IPS-NIHi11 (cell line): ENCODE measurements around the gene AHCYL2.
"Not testable (repeated sequence)": the region's sequence is repeated elsewhere in the genome, so short reads cannot be mapped to it uniquely, and the experiment has no call there.

ENCODE experiments used
- DNase-seq: peaks from one replicate; pipeline ENCODE4 v3.0.0; 2012; ENCODE audit warnings: mixed read lengths, low spot score

AHCYL2 gene

GRCh38 chr7:129354428-129355157, 129.8 kb downstream of the AHCYL2 start:
- no peak for DNase-seq

GRCh38 chr7:129356176-129356575, 131.3 kb downstream of the AHCYL2 start:
- DNase-seq: no peak

GRCh38 chr7:129359176-129359575, 134.3 kb downstream of the AHCYL2 start:
- no peak for DNase-seq

GRCh38 chr7:129359638-129360037, 134.8 kb downstream of the AHCYL2 start:
- DNase-seq: no peak

GRCh38 chr7:129361771-129362170, 136.9 kb downstream of the AHCYL2 start:
- DNase-seq: no peak

GRCh38 chr7:129362496-129362895, 137.7 kb downstream of the AHCYL2 start:
- DNase-seq: no peak

- no peak for DNase-seq
These were observed 142.5 kb downstream of the AHCYL2 start for GRCh38 chr7:129367349-129367699.

- DNase-seq: peak; percentile 82
These were observed 143.0 kb downstream of the AHCYL2 start for GRCh38 chr7:129367700-129368388.

GRCh38 chr7:129368389-129368986, 143.7 kb downstream of the AHCYL2 start:
- no peak for DNase-seq

GRCh38 chr7:129369447-129369846, 144.6 kb downstream of the AHCYL2 start:
- not testable (repeated sequence) for DNase-seq

- no peak for DNase-seq
These were observed 146.0 kb downstream of the AHCYL2 start for GRCh38 chr7:129370812-129371211.

GRCh38 chr7:129371487-129371886, 146.7 kb downstream of the AHCYL2 start:
- DNase-seq: no peak

GRCh38 chr7:129373651-129374428, 149.0 kb downstream of the AHCYL2 start:
- no peak for DNase-seq

GRCh38 chr7:129375141-129375938, 150.5 kb downstream of the AHCYL2 start:
- no peak for DNase-seq

GRCh38 chr7:129376076-129376777, 151.4 kb downstream of the AHCYL2 start:
- peak; percentile 48 for DNase-seq

GRCh38 chr7:129376778-129377700, 152.2 kb downstream of the AHCYL2 start:
- no peak for DNase-seq

GRCh38 chr7:129381710-129382484, 157.1 kb downstream of the AHCYL2 start:
- no peak for DNase-seq

GRCh38 chr7:129383542-129384132, 158.8 kb downstream of the AHCYL2 start:
- no peak for DNase-seq

- peak; percentile 17 for DNase-seq
These were observed 160.3 kb downstream of the AHCYL2 start for GRCh38 chr7:129385116-129385515.
